ENCODE results near the gene PPP1R12A. TPM values are rescaled to one million over a fixed set of nuclear protein-coding genes. Genes with fewer than 3 reads are reported as not detected.

PPP1R12A gene
- total RNA-seq, 3 donors from 2014 or later (not counting 1 experiment from before 2014, with no cell fraction given) = 145 to 192 (median 185) TPM

GRCh38 chr12:79778802-79779448, 156.0 kb downstream of the PPP1R12A start:
- Histone ChIP-seq H3K36me3 (ENCODE audit: control insufficient read depth, insufficient read depth, low read length) (peaks cover 57% of the 10 kb centered on the region), H3K27me3 (ENCODE audit: control insufficient read depth, insufficient read depth, low read length) (no peaks in the 10 kb centered on the region), H3K9me3 (ENCODE audit: control insufficient read depth, insufficient read depth, low read length) (no peaks in the 10 kb centered on the region), H3K4me1 (ENCODE audit: control insufficient read depth, insufficient read depth, low read length) (no peaks in the 10 kb centered on the region), H3K27ac (ENCODE audit: low read length) (no peak overlapping the region), H3K4me3 (ENCODE audit: low read length) (no peak overlapping the region)
- peaks cover 0 to 5% of the 10 kb centered on the region in 2 donors for H3K4me1 Mint-ChIP-seq
- 100% methylated on average over 2 of the region's 3 CpGs for WGBS (ENCODE audit: insufficient coverage)
- no peak overlapping the region for H3K27ac Mint-ChIP-seq
- ATAC-seq (no peak), DNase-seq (no peak)
- H3K27me3 Mint-ChIP-seq (ENCODE audit: low read depth in 2 of 2) = no peaks in the 10 kb centered on the region
- H3K36me3 Mint-ChIP-seq = no peaks in the 10 kb centered on the region
- H3K4me3 Mint-ChIP-seq = no peak overlapping the region
- TF ChIP-seq, protein P1, sequence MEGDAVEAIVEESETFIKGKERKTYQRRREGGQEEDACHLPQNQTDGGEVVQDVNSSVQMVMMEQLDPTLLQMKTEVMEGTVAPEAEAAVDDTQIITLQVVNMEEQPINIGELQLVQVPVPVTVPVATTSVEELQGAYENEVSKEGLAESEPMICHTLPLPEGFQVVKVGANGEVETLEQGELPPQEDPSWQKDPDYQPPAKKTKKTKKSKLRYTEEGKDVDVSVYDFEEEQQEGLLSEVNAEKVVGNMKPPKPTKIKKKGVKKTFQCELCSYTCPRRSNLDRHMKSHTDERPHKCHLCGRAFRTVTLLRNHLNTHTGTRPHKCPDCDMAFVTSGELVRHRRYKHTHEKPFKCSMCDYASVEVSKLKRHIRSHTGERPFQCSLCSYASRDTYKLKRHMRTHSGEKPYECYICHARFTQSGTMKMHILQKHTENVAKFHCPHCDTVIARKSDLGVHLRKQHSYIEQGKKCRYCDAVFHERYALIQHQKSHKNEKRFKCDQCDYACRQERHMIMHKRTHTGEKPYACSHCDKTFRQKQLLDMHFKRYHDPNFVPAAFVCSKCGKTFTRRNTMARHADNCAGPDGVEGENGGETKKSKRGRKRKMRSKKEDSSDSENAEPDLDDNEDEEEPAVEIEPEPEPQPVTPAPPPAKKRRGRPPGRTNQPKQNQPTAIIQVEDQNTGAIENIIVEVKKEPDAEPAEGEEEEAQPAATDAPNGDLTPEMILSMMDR (IDR thresholded peaks at IDR 0.05) = no peak
- H3K9me3 Mint-ChIP-seq = no peaks in the 10 kb centered on the region
- intact Hi-C loops (cut with micrococcal nuclease) = no loop called here

DNA sequence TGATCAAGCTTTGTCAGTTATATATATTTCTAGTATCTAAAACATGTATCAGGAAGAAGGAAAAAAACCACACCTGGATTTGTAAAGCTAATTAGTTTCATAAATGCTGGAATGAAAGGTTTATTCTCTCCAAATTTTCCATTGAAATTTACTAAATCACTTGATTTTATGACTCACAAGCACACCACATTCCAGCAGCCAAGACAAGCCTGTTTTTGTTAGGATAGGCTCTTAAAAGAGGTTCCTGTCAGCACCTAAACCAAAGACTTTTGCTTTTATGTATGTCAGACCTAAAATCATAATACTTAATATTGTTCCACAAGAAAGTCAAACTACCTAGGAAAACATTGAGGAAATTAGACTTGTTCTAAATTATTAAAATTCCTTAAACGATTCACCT, 158.8 kb downstream of the PPP1R12A start:
- Histone ChIP-seq H3K4me3 (ENCODE audit: low read length) (no peak overlapping the region), H3K36me3 (ENCODE audit: control insufficient read depth, insufficient read depth, low read length) (peaks cover 37% of the 10 kb centered on the region), H3K9me3 (ENCODE audit: control insufficient read depth, insufficient read depth, low read length) (no peaks in the 10 kb centered on the region), H3K27me3 (ENCODE audit: control insufficient read depth, insufficient read depth, low read length) (no peaks in the 10 kb centered on the region), H3K4me1 (ENCODE audit: control insufficient read depth, insufficient read depth, low read length) (no peaks in the 10 kb centered on the region), H3K27ac (ENCODE audit: low read length) (no peak overlapping the region)
- WGBS (ENCODE audit: insufficient coverage) = no CpG with 5 or more reads among the region's 1 CpG
- ATAC-seq (no peak), DNase-seq (no peak)
- Mint-ChIP-seq H3K4me1 (no peaks in the 10 kb centered on the region), H3K9me3 (no peaks in the 10 kb centered on the region), H3K27me3 (ENCODE audit: low read depth in 2 of 2) (no peaks in the 10 kb centered on the region), H3K36me3 (peaks cover under 1% of the 10 kb centered on the region), H3K27ac (peak overlapping the region in 1 of 2 donors; percentile 59), H3K4me3 (no peak overlapping the region)
- intact Hi-C loops (cut with micrococcal nuclease) = no loop called here
- TF ChIP-seq, protein P1 (IDR thresholded peaks at IDR 0.05) = no peak

- peaks cover 36% of the 10 kb centered on the region for H3K36me3 ChIP-seq (ENCODE audit: control insufficient read depth, insufficient read depth, low read length)
- Mint-ChIP-seq H3K36me3 (peaks cover 7% of the 10 kb centered on the region), H3K4me1 (no peaks in the 10 kb centered on the region), H3K27me3 (ENCODE audit: low read depth in 2 of 2) (no peaks in the 10 kb centered on the region), H3K4me3 (no peak overlapping the region), H3K27ac (peak overlapping the region in 1 of 2 donors; percentile 59), H3K9me3 (no peaks in the 10 kb centered on the region)
- no peaks in the 10 kb centered on the region for H3K27me3 ChIP-seq (ENCODE audit: control insufficient read depth, insufficient read depth, low read length)
- ATAC-seq (no peak), DNase-seq (no peak)
- intact Hi-C loops (cut with micrococcal nuclease) = no loop called here
- H3K4me3 ChIP-seq (ENCODE audit: low read length) = no peak overlapping the region
- no peaks in the 10 kb centered on the region for H3K9me3 ChIP-seq (ENCODE audit: control insufficient read depth, insufficient read depth, low read length)
- H3K27ac ChIP-seq (ENCODE audit: low read length) = no peak overlapping the region
- H3K4me1 ChIP-seq (ENCODE audit: control insufficient read depth, insufficient read depth, low read length) = no peaks in the 10 kb centered on the region
- 96% methylated on average over 3 of the region's 3 CpGs for WGBS (ENCODE audit: insufficient coverage)
- TF ChIP-seq, protein P1 (IDR thresholded peaks at IDR 0.05) = no peak
Measured at GRCh38 chr12:79775355-79776027, 159.4 kb downstream of the PPP1R12A start.

Data from natural killer cell (primary cell).